HG02798 (cell line): ENCODE data around the gene ORAI2.
"Not testable (repeated sequence)": the region's sequence is repeated elsewhere in the genome, so short reads cannot be mapped to it uniquely, and the experiment has no call there.

Experiments
- ATAC-seq: cut with Tn5 transposase; IDR thresholded peaks from one replicate; pipeline ENCODE4 v1.9.1; 2021; ENCODE audit warnings: mild to moderate bottlenecking; ENCODE audit not compliant: unreplicated experiment, poor library complexity

Gene ORAI2

DNA sequence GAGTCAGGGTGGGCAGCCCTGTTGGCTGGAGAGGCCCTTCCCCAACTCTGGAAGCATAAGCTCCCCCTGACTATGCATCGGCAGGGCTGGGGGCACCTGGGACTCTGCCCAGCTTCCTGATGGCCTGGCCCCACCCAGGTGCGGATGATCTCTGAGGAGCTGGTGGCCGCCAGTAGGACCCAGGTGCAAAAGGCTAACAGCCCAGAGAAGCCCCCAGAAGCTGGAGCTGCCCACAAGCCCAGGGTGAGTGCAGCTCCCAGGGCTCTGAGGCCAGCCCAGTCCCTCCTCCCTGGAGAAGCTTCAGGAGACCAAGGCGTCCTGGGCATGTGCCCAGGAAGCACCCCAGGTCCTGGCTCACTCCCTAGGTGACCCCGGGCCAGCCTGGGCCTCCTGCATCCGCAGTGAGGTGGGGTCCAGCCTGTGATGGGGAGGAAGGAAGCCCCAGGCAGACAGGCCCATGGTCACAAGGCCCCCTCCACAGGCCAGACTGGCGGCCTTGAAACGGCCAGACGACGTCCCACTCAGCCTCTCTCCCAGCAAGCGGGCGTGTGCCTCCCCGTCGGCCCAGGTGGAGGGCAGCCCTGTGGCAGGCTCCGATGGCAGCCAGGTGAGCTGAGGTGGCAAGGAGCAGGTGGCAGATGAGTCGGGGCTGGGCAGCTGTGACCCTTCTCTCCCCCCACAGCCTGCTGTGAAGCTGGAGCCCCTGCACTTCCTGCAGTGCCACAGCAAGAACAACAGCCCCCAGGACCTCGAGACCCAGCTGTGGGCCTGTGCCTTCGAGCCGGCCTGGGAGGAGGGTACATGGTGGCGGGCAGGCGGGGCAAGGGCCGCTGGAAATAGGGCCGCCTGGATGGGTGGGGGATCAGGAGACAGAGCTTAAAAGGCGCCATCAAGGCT is 34.5 kb downstream of the ORAI2 start:
- ATAC-seq, result no peak

DNA sequence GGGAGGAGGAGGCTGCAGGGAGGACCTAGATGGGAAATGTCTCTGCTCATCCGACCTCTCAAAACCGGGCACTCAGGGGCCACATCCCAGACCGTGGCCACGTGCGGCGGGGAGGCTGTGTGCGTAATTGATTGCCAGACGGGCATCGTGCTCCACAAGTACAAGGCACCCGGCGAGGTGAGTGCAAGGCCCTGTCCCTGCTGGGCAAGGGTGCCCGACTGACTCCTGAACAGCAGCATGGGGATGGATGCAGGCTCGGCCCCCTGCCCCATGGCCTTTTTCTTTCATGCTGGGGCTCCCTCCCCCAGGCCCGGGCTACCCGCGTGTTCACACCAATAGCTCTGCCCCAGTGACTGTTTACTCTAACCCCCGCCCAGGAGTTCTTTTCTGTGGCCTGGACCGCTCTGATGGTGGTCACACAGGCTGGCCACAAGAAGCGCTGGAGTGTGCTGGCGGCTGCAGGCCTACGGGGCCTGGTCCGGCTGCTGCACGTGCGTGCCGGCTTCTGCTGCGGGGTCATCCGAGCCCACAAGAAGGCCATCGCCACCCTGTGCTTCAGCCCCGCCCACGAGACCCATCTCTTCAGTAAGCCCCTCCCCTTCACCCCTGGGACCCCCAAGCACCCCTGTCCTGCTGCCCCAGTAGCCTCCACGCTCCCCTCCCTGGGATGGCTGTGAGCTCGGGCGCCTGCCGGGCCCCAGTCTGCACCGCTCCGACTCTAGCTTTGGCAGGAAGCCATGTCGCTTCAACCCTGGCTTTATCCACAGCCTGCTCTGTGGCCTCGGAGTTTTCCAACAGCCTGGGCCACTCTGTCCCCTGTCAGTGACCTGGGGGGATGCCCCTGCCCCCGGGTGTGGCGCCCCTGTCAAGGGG is 35.3 kb downstream of the ORAI2 start:
- no peak for ATAC-seq

DNA sequence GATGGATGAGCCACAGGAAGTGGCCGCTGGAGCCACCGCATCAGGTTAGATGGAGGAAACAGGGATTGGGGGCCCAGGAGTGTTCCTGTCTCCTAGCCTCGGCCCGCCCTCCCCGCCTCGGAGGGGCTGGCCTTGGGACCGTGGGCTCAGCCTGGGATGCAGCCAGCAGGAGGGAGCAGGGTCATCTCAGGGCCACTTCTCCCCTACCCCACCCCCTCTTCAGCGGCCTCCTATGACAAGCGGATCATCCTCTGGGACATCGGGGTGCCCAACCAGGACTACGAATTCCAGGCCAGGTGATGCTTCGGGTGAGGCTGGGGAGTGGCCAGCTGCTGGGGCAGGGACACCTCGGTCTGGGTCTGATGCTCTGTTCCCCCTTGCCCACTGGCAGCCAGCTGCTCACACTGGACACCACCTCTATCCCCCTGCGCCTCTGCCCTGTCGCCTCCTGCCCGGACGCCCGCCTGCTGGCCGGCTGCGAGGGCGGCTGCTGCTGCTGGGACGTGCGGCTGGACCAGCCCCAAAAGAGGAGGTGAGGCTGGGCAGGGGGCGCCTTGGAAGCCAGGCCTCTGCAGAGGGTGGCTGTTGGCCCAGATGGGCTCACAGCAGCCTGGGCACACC is 36.1 kb downstream of the ORAI2 start:
- ATAC-seq, result no peak

DNA sequence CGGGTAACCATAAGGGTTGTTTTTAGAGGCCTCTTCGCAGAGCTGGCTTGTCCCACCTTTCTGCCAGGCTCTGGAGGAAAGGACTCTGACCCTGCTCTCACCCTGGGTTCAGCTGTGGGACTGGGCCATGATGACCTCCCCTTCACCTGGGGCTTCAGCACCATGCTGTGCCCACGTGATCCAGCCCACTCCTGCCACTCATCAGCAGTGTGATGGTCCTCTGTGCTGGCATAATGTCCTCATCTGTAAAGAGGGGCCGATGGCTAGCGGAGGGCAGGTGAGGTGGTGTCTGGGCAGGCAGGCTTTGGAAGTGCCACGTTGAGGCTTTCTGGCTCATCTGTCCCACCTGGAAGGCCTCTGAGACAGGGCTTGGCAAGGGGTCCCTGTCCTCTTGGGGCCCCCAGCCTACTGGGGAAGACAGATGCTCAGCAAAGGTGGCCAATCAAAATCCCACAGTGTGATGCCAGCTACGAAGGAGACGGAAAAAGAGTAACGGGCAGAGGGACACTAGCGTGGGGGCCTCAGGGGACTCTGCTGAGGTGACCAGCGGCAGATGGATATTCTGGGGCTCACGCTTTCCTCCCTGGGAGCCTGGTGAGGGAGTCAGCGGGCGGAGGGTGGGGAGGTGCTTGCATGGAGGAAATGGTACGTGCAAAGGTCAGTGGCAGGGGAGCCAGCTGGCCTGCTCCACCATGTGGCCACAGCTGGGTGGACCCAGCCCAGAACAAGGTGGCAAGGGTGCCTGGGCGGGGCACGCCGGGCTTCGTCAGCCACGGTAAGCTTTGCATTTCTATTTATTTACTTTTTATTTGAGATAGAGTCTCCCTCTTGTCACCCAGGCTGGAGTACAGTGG is 36.8 kb downstream of the ORAI2 start:
- no peak for ATAC-seq

DNA sequence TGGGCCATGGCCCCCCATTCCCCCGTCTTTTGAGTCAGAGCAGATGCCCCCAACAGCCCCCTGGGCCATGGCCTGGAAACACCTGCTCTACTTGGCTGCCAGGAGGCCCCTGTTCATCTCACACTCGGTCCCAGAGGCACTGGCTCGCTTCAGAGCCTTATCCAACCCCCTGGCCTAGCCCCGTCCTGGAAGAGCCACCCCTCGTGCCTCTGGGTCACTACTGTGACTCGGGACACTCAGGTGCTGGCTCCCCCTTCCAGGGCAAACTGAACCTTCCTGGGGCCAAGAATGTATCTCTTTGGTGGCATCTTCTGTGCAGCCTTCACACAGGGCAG is 38.4 kb downstream of the ORAI2 start:
- no peak for ATAC-seq

DNA sequence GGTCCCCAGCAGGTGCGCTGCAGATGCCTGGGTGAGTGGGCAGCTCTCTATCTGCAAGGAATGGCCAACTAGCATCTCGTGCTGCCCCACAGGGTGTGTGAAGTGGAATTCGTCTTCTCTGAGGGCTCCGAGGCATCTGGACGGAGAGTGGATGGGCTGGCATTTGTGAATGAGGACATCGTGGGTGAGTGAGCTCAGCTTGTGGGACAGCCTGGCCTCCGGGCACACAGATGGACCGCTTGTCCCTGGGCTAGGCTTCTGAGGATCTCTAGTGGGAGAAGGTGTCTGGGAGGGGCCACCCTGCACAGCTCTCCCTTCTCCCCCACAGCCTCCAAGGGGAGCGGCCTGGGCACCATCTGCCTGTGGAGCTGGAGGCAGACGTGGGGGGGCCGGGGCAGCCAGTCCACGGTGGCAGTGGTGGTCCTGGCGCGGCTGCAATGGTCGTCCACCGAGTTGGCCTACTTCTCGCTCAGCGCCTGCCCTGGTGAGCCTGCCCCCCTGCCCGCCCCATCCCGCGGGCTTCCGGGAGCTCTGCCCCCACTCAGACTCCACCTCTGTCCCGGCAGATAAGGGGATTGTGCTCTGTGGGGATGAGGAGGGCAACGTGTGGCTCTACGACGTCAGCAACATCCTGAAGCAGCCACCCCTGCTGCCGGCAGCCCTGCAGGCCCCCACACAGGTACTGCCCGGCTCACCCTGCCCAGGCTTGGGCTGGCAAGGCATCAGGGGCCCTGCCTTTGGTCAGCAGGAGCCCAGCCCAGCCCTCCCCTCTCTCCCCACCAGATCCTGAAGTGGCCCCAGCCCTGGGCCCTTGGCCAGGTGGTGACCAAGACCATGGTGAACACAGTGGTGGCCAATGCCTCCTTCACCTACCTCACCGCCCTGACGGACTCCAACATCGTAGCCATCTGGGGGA is 39.0 kb downstream of the ORAI2 start:
- no peak for ATAC-seq

DNA sequence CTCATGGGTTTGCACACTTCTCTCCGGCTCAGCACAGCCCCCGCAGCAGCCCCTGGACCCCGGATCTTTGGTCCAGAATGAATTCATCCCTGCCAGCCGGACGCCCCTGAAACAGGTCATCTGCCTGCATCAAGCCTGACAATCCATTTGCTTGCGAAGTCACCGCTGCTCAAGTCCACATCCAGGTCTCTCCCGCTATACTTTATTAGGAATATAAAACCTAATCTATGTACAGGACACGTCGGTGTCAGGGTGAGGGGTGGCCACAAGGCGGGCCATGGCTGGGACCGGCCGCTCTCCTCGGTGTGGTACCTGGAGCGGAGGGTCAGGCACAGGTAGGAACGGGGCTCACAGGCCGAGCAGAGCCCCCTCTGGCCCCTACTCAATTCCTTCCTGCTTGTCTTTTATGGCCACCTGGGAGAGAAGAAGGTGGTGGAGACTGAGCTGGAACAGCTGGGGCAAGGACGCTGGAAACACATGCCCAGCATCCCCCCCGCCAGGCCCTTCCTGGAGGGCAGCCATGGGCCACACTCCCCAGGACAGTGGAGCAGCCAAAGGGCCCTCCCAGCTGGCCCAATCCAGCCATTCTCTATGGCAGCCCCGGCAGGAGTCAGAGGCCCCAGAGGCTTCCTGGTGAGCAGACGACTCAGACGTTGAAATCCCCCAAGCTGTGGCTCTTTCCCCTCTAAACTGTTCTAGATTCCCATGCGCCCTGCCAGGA is 40.1 kb downstream of the ORAI2 start:
- ATAC-seq, result no peak

DNA sequence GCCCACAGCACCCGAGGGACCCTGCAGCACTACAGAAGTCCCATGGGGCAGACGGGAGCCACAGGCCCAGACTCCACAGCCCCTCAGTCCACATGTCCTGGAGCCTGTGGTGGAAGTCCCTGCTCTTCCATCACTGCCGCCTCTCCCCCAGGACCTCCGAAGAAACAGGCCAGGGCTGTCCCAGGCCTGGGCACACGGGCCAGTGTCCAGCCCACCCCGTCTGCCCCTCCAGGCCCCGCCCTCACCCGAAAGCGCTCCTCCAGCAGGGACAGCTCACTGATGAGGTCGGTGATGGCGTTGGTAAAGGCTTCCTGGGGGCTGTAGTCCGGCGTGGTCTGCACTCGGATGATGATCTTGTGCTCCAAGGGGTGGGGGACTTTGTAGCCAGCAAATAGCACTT is 40.7 kb downstream of the ORAI2 start:
- ATAC-seq, result not testable (repeated sequence)

DNA sequence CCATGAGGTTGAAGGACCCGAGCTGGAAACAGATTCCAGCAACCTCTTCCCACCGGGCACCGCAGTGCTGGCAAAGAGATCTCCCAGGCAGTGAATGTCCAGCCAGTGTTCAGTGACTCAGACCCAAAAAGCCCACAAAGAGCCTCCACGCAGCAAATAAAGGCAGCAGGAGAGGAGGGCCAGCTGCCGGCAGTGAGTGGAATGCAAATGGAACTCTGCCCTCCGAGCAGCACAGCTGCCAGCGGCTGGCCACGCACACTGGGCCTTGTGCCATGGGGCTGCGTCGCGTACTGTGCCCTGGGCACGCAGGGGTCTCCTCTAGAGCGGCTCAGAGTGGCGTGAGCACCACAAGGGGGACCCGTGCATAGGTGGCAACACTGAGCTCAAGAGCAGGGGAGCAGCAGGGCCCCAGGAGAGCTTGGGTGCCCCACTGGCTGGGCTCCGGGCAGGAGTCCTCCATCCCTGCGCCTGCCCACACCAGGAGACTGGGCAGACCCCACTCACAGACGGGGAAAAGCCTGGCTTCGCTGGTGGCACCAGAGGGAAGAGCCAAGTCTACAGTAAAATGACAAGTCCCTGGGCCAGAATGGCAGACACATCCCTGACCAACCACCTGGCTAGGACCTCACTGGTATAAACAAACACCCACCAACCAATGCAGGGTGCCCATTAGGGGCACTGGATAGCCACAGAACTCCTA is 41.5 kb downstream of the ORAI2 start:
- not testable (repeated sequence) for ATAC-seq

DNA sequence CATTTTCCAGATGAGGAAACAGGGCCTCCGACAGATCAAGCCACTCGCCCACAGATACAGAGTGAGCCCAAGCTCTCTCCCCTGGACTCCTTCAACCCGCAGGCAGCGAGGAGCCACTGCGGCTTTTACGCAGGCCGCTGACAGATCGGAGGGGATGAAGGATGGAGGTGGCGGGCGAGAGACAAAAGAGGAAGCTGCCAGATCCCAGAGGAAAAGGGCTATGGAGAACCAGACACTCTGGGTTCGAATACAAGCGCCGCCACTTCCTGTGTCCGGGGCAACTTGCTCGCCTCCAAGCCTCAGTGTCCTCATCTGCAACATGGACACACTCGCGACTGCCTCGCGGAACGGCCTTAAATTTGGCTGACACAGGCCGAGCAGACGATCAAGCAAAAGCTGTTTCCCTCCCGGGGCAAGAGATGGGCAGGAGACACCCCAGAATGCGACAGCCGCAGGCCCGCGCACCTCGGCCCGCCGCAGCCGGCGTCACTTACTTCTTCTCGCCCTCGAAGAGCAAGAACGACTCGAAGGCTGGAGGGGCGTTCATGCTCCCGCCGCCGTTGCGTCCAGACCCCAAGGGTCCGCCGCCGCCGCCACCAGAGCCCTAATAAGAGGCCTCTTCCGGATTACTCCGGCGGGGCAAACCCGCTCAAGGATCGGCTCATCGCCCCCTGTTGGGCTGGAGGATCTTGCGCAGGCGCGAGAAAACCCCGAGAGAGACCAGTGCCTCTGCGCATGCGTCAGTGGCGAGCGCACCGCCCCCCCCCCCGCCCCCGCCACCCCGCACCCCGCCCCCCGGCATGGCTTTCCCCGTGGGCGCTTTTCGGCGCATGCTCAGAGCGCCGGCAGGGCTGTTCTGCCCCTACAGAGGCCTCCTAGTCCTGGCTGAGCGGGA is 45.2 kb downstream of the ORAI2 start, which contains the start of gene POLR2J:
POLR2J (minus strand) TSS at position 609 of the 895 bp plus-strand sequence; CDS start at position 547, 62 bp downstream.
- peak; percentile 93 for ATAC-seq

DNA sequence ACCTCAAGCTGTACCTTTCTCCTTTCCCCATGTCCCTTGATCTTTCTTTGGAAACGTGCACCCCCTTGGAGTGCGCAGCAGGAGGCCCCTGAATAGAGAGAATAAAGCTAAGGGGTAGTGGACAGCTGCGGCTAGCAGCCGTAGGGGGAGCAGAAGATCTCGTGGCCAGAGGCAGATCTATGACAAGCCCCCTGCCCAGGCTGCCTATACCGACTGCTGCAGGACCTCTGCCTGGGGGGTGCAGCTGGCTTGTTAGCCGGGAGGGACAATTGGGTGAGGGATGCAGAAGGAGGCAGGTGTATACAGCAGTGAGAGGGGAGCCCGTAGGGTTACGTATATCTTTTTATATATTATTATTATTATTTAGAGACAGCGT is 45.8 kb downstream of the ORAI2 start:
- peak; percentile 25 for ATAC-seq

DNA sequence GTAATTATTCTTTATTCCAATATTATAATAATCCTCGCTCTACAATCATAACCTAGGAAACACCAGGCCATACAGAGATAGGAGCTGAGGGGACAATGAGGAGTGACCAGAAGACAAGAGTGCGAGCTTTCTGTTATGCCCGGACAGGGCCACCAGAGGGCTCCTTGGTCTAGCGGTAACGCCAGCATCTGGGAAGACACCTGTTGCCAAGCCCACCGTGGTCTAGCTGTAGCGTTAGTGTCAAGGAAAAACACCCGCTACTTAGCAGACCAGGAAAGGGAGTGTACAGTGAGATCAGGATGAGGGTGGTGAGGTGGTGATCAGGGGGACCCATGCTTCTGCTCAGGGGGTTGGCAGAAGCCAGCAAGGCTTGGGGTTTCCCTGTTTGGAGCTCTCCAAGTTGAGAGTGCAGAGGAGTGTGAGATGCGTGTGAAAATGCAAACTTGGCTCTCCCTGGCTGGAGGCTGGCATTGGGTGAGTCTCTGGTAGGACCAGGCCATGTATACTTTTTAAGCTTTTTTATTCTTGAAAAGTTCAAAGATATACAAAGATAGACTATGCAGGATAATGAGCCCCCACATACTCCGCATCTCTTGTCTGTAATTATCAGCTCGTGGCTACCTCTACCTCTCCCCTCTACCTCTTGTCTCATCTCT is 46.7 kb downstream of the ORAI2 start:
- not testable (repeated sequence) for ATAC-seq

DNA sequence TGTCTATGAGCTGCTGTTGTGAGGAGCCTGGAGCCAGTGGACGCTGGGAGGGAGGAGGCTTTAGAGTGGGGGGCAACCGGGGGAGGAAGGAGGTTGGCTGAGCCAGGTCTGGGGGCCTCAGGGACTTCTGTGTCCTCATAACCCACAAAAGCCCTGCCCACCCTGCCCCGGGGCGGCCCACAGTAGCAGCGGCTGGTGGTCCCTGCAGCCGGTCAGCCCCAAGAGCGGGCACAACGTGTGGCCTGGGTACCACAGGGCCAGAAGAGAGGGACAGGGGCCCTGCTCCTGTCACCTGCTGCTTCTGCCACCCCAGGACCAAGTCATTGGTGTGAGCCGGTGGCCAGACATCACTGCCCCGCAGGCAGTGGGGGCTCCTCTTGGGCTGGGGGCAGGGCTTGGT is 48.6 kb downstream of the ORAI2 start:
- not testable (repeated sequence) for ATAC-seq

DNA sequence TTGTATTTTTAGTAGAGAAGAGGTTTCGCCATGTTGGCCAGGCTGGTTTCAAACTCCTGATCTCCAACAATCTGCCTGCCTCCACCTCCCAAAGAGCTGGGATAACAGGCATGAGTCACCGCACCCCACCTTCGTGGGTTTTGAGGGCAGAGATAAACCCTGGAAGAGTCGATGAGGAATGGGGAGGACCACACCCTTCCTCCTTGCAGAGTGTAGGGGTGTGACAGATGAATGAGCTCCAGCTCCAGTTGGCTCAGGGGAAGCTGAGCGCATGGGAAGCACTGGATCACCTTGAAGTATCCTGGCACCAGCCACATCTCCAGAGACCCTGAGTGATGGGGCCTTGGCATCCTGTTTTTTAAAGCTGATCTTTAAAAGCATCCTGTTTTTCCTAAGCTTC is 50.9 kb downstream of the ORAI2 start:
- ATAC-seq, result not testable (repeated sequence)

DNA sequence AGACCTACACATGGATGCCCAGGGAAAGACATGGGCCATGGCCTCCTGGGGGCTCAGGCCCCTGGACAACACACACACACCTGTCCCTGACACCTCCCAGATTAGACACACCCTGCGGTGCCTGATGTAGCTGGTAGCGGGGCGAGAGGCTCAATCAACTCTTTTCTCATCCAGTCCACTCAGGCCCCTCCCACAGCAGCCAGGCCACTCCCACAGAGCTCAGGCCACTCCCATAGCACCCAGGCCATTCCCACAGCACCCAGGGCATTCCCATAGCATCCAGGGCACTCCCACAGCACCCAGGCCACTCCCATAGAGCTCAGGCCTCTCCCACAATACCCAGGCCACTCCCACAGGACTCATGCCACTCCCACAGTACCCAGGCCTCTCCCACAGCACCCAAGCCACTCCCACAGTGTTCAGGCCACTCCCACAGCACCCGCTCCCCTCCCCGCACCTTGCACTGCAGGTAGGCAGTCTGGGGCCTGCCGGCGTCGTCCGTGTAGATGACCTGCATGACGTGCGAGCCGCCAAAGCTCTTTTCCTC is 57.2 kb downstream of the ORAI2 start:
- peak; percentile 52 for ATAC-seq
